ENCODE results near the gene TMEM123.

The TMEM123 gene

GRCh38 chr11:102437727-102438126, 14.8 kb downstream of the TMEM123 start:
- no peak for TF ChIP-seq POLR2AphosphoS5 (IDR thresholded peaks at IDR 0.05; ENCODE audit: low read depth, low read length)
- TF ChIP-seq REST (IDR thresholded peaks at IDR 0.05; ENCODE audit: insufficient read depth in 1 of 2, low read depth in 2 of 2, low read length in 2 of 2): no peak
- TF ChIP-seq FOXP2 (optimal IDR thresholded peaks at IDR 0.05; ENCODE audit: borderline replicate concordance, extremely low read depth, extremely low read length, insufficient read depth): no peak
- TF ChIP-seq TAF1 (IDR thresholded peaks at IDR 0.05; ENCODE audit: borderline replicate concordance, insufficient read depth, low read length): no peak
- no peak for TF ChIP-seq SIN3A (IDR thresholded peaks at IDR 0.05; ENCODE audit: borderline replicate concordance, insufficient read depth, low read length)

GRCh38 chr11:102436976-102437375, 15.6 kb downstream of the TMEM123 start:
- no peak for TF ChIP-seq FOXP2 (optimal IDR thresholded peaks at IDR 0.05; ENCODE audit: borderline replicate concordance, extremely low read depth, extremely low read length, insufficient read depth)
- TF ChIP-seq SIN3A (IDR thresholded peaks at IDR 0.05; ENCODE audit: borderline replicate concordance, insufficient read depth, low read length): no peak
- TF ChIP-seq REST (IDR thresholded peaks at IDR 0.05; ENCODE audit: insufficient read depth in 1 of 2, low read depth in 2 of 2, low read length in 2 of 2): no peak
- no peak for TF ChIP-seq TAF1 (IDR thresholded peaks at IDR 0.05; ENCODE audit: borderline replicate concordance, insufficient read depth, low read length)

- TF ChIP-seq TAF1 (IDR thresholded peaks at IDR 0.05; ENCODE audit: borderline replicate concordance, insufficient read depth, low read length) (no peak), REST (IDR thresholded peaks at IDR 0.05; ENCODE audit: insufficient read depth in 1 of 2, low read depth in 2 of 2, low read length in 2 of 2) (no peak), FOXP2 (optimal IDR thresholded peaks at IDR 0.05; ENCODE audit: borderline replicate concordance, extremely low read depth, extremely low read length, insufficient read depth) (no peak), POLR2AphosphoS5 (IDR thresholded peaks at IDR 0.05; ENCODE audit: low read depth, low read length) (no peak), SIN3A (IDR thresholded peaks at IDR 0.05; ENCODE audit: borderline replicate concordance, insufficient read depth, low read length) (no peak)
Measured at GRCh38 chr11:102436561-102436960, 16.0 kb downstream of the TMEM123 start.

GRCh38 chr11:102435688-102436087, 16.9 kb downstream of the TMEM123 start:
- TF ChIP-seq SIN3A (IDR thresholded peaks at IDR 0.05; ENCODE audit: borderline replicate concordance, insufficient read depth, low read length) (no peak), TAF1 (IDR thresholded peaks at IDR 0.05; ENCODE audit: borderline replicate concordance, insufficient read depth, low read length) (no peak), FOXP2 (optimal IDR thresholded peaks at IDR 0.05; ENCODE audit: borderline replicate concordance, extremely low read depth, extremely low read length, insufficient read depth) (no peak), POLR2AphosphoS5 (IDR thresholded peaks at IDR 0.05; ENCODE audit: low read depth, low read length) (no peak), REST (IDR thresholded peaks at IDR 0.05; ENCODE audit: insufficient read depth in 1 of 2, low read depth in 2 of 2, low read length in 2 of 2) (no peak)

- TF ChIP-seq SIN3A (IDR thresholded peaks at IDR 0.05; ENCODE audit: borderline replicate concordance, insufficient read depth, low read length) (no peak), REST (IDR thresholded peaks at IDR 0.05; ENCODE audit: insufficient read depth in 1 of 2, low read depth in 2 of 2, low read length in 2 of 2) (no peak), POLR2AphosphoS5 (IDR thresholded peaks at IDR 0.05; ENCODE audit: low read depth, low read length) (no peak), FOXP2 (optimal IDR thresholded peaks at IDR 0.05; ENCODE audit: borderline replicate concordance, extremely low read depth, extremely low read length, insufficient read depth) (no peak)
Measured at GRCh38 chr11:102431404-102431803, 21.2 kb downstream of the TMEM123 start.
